ENCODE data around the gene GPS1. TPM values are rescaled to one million over a fixed set of nuclear protein-coding genes. Genes with fewer than 3 reads are reported as not detected.
A peak's percentile ranks its signal among the peaks of the same experiment; 100 is the strongest.

Gene GPS1
- total RNA-seq, 2 experiments from 2014 or later = 94.2 to 103 TPM

DNA sequence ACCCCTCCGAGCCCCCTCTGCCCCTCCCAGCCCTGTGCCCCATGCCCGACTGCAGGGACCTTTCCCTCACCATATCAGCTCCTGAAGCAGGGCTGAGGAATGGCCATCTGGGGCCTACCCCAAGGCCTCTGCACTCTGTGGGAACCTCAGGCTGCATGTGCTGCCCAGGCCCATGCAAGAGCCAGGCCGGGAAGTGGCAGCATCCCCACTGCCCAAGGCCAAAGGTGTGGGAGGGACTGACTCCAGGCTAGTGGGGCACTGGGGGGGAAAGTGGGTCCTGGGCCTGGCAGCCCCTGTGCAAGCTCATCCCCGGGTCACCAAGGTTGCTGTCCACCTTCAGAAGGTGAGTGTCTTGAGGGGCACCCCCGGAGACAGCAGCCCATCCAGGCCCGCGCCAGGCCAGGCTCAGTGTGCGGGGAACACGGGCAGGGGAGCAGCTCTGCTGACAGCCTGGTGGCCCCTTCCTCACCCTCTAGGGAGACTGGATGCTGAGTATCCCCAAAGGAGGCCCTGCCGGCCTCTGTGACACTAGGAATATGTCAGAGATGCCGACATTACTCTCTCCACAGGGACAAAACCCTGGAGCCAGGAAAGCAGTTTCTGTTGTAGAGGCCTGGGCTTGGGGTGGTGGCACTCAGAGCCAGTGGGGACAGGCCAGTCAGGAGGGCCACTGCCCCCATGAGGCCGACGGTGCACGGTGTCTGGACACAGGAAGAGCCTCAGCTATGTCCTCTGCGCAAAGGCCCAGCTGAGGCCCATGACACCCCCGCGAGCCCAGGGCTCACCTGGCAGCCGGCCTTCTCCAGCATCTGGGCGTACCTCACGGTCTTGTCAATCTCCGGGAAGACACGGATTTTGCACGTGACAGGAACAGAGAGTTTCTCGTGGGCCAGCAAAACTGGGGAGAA is 10.6 kb downstream of the GPS1 start:
- Mint-ChIP-seq H3K36me3 (peaks cover 4% of the 10 kb centered on the region), H3K9me3 (no peaks in the 10 kb centered on the region), H3K27ac (no peak overlapping the region), H3K4me1 (peaks cover 8% of the 10 kb centered on the region), H3K4me3 (no peak overlapping the region), H3K27me3 (no peaks in the 10 kb centered on the region)
- no peak for DNase-seq

DNA sequence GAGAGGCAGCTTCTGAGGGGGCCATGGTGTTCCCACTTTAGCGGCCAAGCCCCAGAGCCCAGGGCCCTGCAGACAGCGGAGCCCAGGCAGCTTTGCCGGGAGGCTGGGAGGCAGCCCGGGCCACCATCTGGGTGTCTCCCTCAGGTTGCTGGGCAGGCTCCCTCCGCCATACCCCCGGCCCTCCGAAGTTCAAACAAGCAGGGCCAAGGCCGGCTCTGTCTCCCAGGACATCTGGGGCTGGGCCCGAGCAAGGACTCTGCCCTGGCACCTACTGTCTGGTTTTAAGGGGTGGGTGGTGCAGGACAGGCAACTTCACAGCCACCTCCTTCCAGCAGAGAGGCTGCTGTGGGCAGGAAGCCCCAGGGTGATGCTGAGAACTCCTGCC is 11.3 kb downstream of the GPS1 start:
- no peak overlapping the region for H3K4me3 Mint-ChIP-seq
- no peak overlapping the region for H3K27ac Mint-ChIP-seq
- no peaks in the 10 kb centered on the region for H3K9me3 Mint-ChIP-seq
- no peak for DNase-seq
- peaks cover 4% of the 10 kb centered on the region for H3K36me3 Mint-ChIP-seq
- H3K4me1 Mint-ChIP-seq = peaks cover 8% of the 10 kb centered on the region
- no peaks in the 10 kb centered on the region for H3K27me3 Mint-ChIP-seq

DNA sequence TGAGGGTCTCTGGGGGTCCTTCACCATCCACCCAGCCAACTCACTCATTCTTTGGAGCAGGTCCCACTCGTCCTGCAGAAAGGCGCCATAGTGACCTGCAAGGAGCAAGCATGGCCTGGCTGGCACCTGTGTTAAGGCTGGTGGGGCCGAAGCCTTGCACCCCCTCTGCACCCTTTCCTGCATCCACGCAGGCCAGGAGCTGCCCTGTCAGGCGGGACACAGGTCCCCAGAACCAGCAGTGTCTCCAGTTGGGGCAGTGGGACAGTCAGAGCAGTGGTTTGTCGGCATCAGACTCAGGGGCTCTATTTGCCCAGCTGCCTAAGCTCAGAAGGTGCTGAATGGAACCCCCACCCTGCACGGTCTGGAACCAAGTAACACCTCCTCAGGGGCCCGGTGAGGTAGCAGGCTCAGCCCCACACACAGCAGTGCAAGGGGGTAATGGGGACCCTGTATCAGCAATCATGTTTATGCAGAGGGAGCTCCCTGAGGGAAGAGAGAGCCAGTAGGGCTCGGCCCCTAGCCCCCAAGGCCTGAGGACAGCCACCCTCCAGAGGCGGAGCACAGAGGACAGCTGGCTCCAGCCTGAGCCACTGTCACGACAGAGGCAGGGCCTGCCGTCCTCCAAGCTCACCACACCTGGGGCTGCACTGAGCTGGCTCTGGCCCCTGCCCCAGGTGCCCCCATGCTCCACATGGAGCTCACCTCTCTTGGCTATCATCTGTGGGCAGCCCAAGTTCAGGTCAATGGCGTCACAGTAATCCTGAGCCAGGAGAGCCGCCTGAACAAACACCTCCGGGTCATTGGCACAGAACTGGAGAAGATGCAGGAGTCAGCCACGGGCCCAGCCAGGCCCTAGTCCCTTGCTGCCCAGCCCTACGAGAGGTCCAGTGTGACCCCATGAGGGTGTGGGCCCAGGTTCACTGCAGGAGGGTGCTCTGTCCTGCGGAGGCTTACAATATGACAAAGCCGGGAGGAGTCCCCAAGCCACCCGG is 12.0 kb downstream of the GPS1 start:
- Mint-ChIP-seq H3K4me1 (peaks cover 8% of the 10 kb centered on the region), H3K27ac (peak overlapping the region; percentile 25), H3K27me3 (no peaks in the 10 kb centered on the region), H3K4me3 (peak overlapping the region; percentile 76), H3K36me3 (peaks cover 4% of the 10 kb centered on the region), H3K9me3 (no peaks in the 10 kb centered on the region)
- no peak for DNase-seq

DNA sequence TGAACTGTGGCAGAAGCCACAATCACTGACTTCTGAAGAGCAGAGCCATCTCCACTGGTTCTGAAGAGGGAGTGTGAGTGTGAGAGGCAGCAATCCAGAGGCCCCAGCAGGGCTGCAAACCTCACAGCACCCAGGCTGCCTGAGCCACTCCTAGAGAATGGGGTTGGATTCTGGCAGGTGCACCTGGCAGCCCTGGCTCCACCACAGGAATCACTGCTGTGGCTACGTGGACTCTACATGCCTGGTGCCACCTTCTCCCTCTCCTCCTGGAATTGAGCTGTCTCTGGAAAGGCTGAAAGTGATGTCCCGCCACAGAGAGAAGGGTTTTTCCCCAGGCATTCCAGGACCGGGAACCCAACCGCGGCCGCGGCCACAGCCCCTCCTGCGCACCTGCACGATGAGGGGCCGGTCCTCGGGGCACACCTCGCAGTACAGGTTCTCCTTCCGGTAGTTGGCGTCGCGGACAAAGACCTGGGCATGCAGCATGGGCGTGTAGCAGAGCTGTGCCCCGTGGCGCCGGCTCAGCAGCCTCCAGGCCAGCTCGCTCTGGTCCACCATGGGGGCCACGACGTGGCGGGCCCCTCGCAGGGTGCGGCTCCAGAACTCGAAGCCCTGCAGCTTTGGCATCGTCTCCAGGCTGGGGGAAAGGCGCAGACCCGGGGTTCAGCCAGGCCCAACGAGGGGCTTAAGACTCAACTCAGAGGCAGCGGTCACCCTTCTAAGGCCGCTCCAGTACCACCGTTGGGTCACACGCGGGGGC is 12.9 kb downstream of the GPS1 start:
- H3K9me3 Mint-ChIP-seq = no peaks in the 10 kb centered on the region
- peak overlapping the region; percentile 76 for H3K4me3 Mint-ChIP-seq
- H3K36me3 Mint-ChIP-seq = peaks cover 4% of the 10 kb centered on the region
- DNase-seq = no peak
- no peaks in the 10 kb centered on the region for H3K27me3 Mint-ChIP-seq
- peak overlapping the region; percentile 25 for H3K27ac Mint-ChIP-seq
- H3K4me1 Mint-ChIP-seq = peaks cover 8% of the 10 kb centered on the region

DNA sequence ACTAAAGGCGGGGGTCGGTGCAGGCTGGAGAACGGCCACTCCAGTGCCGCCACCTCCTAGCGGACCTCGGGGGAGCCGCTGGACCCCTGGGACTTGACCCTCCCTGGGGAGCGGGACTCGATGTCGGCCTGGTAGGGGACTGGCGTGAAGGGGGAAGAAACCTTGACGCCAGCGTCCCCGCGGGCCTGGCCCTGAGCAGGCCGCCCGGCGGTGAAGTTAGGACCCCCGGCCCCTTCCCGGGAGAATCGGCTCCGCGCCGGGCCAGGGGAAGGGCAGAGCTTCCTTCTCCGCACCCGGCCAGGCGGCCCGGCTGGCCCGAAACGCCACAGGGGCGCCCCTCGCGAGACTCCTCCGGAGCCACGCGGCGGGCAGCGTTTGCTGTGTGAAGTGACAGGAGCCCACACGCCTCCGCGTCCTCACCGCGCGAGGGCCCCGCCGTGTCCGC is 13.5 kb downstream of the GPS1 start:
- no peak for DNase-seq
- H3K27me3 Mint-ChIP-seq = no peaks in the 10 kb centered on the region
- peaks cover 2% of the 10 kb centered on the region for H3K36me3 Mint-ChIP-seq
- H3K4me1 Mint-ChIP-seq = peaks cover 8% of the 10 kb centered on the region
- no peaks in the 10 kb centered on the region for H3K9me3 Mint-ChIP-seq
- H3K27ac Mint-ChIP-seq = peak overlapping the region; percentile 25
- peak overlapping the region; percentile 76 for H3K4me3 Mint-ChIP-seq

DNA sequence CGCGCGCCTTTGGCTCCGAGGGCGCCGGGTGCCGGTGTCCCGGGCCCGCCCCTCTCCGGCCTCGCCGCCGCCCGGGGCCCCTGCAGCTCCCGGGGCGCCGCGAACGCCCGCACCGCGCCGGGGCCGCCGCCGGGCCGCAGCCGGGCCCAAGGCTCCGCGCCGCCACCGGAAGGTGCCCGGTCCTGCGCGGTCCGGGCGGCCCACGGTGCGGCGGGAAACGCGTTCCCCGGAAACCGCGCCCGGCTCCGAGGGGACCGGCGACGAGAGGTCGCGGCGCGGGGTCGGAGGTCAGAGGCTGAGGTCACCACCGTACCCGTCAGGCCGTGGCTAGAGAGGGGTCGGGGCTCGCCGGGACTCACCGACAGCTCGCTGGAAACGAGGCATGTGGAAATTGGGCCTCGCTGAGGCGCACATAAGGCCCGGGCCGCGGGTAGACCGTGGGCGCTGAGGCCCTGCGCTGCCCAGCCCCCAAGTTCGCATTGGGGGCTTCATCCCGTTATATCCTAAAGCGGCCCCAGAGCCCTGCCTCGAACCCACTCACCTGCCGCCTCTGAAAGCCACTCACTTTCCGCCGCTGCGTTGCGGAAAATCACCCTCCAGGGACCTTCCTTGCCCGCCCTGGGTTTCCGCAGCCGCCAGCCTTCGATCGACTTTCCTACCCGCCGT is 14.1 kb downstream of the GPS1 start, which contains the start of gene DUS1L:
Gene DUS1L, minus strand, starts transcription at position 167 of the 666 bp plus-strand sequence. CDS start 745 bp downstream, outside the sequence.
- no peaks in the 10 kb centered on the region for H3K27me3 Mint-ChIP-seq
- peaks cover 2% of the 10 kb centered on the region for H3K36me3 Mint-ChIP-seq
- peak within 1 kb of the TSS; percentile 85 for H3K4me3 Mint-ChIP-seq

DNA sequence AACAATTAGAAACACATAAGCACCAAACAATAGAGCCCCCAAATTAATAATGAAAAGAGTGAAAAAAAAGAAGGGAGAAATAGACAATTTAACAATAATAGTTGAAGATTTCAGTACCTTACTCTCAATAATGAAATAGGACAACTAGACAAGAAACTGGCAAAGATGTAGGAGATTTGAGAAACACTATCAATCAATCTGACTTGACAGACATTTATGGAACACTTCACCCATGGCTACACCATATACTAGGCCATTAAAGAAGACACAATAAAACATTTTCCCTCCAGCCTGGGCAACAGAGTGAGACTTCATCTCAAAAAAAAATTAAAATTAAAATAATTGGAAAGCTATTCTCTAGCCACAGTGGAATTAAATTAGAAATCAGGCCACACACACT is 18.9 kb downstream of the GPS1 start:
- Mint-ChIP-seq H3K27ac (no peak overlapping the region), H3K4me3 (no peak overlapping the region), H3K27me3 (no peaks in the 10 kb centered on the region), H3K36me3 (peaks cover 2% of the 10 kb centered on the region), H3K9me3 (no peaks in the 10 kb centered on the region), H3K4me1 (peaks cover 3% of the 10 kb centered on the region)
- DNase-seq = no peak

More for the DNA sequence above, 14.1 kb downstream of the GPS1 start, which contains the start of gene DUS1L:
- DNase-seq = peak; percentile 81
- Mint-ChIP-seq H3K4me1 (peaks cover 8% of the 10 kb centered on the region), H3K27ac (peak within 1 kb of the TSS; percentile 88), H3K9me3 (no peaks in the 10 kb centered on the region)

DNA sequence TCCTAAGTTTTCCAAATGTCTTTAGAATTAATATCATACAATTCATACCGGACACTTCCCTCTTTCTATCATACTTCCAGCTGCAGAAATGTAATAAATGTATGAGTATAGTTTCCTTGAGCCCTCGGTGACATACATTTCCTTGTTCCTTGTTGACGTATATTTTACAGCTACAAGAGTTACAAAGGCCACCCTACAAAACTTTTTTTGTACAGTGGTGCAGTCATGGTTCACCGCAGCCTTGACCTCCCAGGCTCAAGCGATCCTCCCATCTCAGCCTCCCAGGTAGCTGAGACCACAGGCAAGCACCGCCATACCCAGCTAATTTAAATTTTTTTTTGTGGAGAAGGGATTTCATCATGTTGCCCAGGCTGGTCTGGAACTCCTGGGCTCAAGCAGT is 21.1 kb downstream of the GPS1 start:
- Mint-ChIP-seq H3K4me3 (no peak overlapping the region), H3K9me3 (no peaks in the 10 kb centered on the region), H3K27ac (no peak overlapping the region), H3K27me3 (no peaks in the 10 kb centered on the region), H3K36me3 (no peaks in the 10 kb centered on the region), H3K4me1 (no peaks in the 10 kb centered on the region)
- DNase-seq = no peak

DNA sequence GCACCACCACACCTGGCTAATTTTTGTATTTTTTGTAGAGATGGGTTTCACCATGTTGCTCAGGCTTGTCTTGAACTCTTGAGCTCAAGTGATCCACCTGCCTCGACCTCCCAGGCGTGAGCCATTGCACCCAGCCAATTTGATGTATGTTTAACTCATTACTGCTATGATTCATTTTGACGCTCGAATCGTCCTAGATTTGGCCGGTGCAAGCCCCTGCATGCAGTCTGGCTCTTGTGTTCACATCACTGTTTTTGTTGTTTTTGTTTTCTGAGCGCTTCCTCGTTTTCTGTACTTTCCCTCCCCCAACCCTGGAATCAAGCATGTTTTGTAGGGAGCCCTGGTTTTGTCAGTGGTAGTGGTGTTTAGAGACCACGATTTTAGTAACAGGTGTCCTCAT is 21.7 kb downstream of the GPS1 start:
- DNase-seq = no peak
- Mint-ChIP-seq H3K4me1 (no peaks in the 10 kb centered on the region), H3K27me3 (no peaks in the 10 kb centered on the region)

DNA sequence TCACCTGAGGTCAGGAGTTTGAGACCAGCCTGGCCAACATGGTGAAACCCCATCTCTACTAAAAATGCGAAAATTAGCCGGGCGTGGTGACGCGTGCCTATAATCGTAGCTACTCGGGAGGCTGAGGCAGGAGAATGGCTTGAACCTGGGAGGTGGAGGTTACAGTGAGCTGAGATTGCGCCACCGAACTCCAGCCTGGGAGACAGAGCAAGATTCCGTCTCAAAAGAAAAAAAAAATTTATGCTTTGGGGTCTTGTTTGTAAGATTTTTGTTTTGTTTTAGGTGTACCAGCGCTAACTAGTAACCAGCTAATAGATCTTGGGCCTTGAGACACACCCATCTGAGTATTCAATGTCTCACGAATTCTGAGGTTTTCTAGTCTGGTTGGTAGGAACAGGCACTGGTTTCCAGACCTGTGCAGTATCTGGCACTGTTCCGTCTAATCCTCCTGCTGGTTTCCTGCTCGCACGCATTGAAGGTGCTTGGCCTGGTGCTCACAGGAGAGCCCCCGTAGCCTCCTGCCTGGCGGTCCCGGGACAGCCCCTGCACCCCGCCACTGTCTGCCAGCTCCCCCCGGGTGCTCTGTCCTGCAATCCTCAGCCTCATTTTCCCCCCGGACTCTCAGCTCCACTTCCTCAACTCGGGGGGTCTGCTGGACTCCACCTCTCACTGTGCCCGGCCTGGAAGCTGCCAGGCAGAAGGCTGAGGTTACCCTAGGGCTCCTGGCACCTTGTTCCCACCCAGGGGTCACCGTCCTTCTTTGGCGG is 24.5 kb downstream of the GPS1 start:
- peaks cover 6% of the 10 kb centered on the region for H3K36me3 Mint-ChIP-seq
- H3K4me3 Mint-ChIP-seq = no peak overlapping the region
- peak overlapping the region; percentile 29 for H3K27ac Mint-ChIP-seq
- DNase-seq = no peak
- no peaks in the 10 kb centered on the region for H3K4me1 Mint-ChIP-seq
- H3K27me3 Mint-ChIP-seq = no peaks in the 10 kb centered on the region
- H3K9me3 Mint-ChIP-seq = no peaks in the 10 kb centered on the region

More for the DNA sequence above, 21.7 kb downstream of the GPS1 start:
- H3K4me3 Mint-ChIP-seq = no peak overlapping the region
- H3K27ac Mint-ChIP-seq = no peak overlapping the region
- peaks cover 3% of the 10 kb centered on the region for H3K36me3 Mint-ChIP-seq
- H3K9me3 Mint-ChIP-seq = no peaks in the 10 kb centered on the region

DNA sequence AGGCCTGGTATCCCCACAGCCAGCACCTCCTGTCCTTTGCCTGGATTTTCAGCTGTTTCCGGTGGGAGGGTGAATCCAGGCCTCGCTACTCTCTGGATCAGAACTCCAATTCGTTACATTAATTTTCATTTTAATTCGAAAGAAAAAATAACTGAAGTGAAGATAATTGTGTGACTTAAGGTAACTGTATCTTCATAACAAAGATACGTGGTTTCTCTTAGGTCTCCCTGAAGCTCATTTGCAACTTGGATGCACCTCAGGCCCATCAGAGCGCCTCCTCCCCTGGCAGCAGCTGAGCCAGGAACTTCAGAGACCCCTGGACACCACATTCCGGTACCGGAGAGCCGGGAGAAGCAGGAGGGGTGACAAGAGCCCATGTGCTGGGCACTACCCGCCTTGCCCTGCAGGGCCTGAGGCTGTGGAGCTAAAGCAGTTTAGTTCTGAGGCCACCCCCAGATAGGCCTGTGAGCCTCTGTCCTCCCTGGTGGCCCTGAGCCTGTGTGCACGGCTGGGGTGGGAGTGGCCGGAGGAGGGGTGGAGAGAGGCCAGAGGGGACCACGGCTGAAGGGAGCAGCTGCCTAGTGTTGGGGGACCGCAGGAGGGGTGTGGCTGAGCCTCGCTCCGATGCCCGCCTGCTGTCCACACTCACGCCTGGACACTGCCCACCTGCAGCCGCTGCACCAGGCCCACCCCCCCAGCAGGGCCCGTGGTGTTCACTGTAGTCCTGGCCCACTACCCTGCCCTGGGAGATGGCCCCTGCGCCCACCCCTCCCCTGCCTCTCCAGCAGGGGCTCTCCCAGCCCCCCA is 25.3 kb downstream of the GPS1 start:
- H3K4me1 Mint-ChIP-seq = no peaks in the 10 kb centered on the region
- H3K4me3 Mint-ChIP-seq = no peak overlapping the region
- H3K27me3 Mint-ChIP-seq = no peaks in the 10 kb centered on the region
- peaks cover 6% of the 10 kb centered on the region for H3K36me3 Mint-ChIP-seq
- H3K27ac Mint-ChIP-seq = peak overlapping the region; percentile 29
- H3K9me3 Mint-ChIP-seq = no peaks in the 10 kb centered on the region
- DNase-seq = no peak

DNA sequence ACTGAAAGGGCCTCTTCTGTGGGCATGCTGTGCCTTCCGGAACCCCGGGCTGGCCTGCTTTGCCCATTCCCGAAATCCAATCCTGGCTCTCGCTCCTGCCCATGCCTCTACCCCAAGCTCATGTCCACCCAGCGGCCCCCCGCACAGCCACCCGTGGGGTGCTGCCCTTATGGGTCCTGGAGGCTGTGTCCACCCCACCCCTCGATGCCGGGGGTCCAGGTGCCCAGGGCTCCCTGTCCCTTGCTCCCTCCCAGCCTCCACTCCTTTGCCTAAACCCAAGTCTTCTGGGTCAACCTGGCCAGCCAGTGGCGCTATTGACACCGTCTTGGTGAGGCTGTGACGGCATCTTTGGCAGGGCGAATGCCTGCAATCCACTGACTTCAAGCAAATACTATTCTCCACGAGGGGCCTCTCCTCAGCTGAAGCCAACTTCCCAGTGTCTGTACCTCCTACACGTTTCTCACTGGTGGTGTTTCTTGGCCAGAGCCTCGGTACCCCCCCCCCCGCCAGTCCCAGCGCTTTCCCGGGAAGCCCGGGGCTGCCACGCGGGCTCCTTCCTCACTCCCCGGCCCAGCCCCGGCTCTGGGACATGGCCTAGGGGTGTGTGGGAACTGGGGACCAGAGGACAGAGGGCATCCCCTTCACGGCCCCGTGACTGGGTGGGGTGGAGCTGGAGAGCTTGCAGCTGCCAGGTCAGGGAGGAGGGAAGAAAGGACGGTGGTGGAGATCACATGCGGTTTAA is 26.1 kb downstream of the GPS1 start:
- H3K4me3 Mint-ChIP-seq = no peak overlapping the region
- no peaks in the 10 kb centered on the region for H3K27me3 Mint-ChIP-seq
- DNase-seq = no peak
- no peaks in the 10 kb centered on the region for H3K4me1 Mint-ChIP-seq
- no peak overlapping the region for H3K27ac Mint-ChIP-seq
- peaks cover 6% of the 10 kb centered on the region for H3K36me3 Mint-ChIP-seq
- H3K9me3 Mint-ChIP-seq = no peaks in the 10 kb centered on the region
